HG02884 (cell line): ENCODE results near the gene CBLC.

Source experiments
- ATAC-seq: cut with Tn5 transposase; IDR thresholded peaks from one replicate; pipeline ENCODE4 v1.9.1; 2021; ENCODE audit warnings: mild to moderate bottlenecking, moderate library complexity; ENCODE audit not compliant: unreplicated experiment

Gene CBLC

GRCh38 chr19:44745887-44746600 lies 31.6 kb upstream of the CBLC start:
- ATAC-seq: no peak

DNA sequence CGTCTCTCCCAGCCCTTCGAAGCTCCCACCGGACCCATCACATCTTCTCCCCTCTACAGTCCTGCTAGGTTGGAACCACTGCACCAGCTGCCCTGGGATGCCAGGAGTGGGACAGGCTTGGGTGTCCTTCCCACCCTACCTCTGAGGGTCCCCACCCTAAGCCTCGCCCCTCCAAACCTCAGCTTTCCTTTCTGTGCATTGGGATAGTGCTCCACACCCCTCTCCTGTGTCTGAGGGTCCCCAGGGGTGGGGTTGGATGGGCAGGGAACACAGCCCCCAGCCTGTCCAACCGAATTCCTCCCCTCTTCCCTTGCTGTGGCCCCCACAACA lies 31.1 kb upstream of the CBLC start:
- ATAC-seq: no peak

- no peak for ATAC-seq
These were observed 30.5 kb upstream of the CBLC start for GRCh38 chr19:44746946-44747738.

- no peak for ATAC-seq
These were observed 29.8 kb upstream of the CBLC start for GRCh38 chr19:44747739-44748425.

GRCh38 chr19:44748426-44749254 lies 29.1 kb upstream of the CBLC start, which contains the start of gene BCL3:
BCL3 (plus strand) TSS chr19:44748708; CDS start chr19:44748791, 83 bp downstream.
- ATAC-seq: no peak

GRCh38 chr19:44749292-44749691 lies 28.4 kb upstream of the CBLC start:
- no peak for ATAC-seq

DNA sequence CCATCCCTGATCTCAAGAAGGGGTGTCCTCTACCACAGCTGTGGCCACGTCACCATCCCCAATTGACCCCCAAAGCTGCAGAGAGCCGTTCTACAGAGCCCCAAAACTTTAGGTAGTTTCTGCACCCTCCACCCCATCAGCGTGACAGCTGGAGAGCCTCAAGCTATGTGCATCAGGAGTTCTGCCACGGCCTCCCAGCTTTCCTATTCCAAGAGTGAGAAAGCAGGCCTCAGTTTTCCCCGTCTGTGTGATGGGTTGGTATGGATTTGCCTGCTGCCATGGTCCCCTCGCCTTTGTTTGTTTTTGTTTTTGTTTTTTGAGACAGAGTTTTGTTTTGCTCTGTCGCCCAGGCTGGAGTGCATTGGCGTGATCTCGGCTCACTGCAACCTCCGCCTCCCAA lies 27.7 kb upstream of the CBLC start:
- no peak for ATAC-seq

DNA sequence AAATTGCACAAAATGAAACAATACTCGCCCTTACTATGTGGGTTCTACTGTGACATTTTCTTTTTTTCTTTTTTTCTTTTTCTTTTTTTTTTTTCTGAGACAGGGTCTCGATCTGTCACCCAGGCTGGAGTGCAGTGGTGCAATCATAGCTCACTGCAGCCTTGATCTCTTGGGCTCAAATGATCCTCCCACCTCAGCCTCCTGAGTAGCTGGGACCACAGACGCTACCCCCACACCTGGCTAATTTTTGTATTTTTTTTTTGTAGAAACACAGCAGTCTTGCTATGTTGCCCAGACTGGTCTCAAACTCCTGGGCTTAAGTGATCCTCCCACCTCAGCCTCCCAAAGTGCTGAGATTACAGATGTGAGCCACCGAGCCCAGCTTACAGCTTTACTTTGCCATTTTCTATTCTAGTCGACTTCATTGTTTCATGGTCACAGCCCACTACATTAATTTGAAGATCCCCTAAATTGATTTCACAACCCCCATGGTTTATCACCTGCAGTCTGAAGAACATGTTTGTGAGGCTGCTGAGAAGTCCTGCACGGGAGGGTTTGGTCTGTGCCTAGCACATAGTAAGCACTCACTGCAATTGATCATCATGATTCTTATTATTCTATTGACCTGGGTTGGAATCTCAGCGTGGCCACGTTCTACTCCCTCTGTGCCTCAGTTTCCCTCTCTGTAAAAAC lies 25.4 kb upstream of the CBLC start:
- ATAC-seq: no peak

DNA sequence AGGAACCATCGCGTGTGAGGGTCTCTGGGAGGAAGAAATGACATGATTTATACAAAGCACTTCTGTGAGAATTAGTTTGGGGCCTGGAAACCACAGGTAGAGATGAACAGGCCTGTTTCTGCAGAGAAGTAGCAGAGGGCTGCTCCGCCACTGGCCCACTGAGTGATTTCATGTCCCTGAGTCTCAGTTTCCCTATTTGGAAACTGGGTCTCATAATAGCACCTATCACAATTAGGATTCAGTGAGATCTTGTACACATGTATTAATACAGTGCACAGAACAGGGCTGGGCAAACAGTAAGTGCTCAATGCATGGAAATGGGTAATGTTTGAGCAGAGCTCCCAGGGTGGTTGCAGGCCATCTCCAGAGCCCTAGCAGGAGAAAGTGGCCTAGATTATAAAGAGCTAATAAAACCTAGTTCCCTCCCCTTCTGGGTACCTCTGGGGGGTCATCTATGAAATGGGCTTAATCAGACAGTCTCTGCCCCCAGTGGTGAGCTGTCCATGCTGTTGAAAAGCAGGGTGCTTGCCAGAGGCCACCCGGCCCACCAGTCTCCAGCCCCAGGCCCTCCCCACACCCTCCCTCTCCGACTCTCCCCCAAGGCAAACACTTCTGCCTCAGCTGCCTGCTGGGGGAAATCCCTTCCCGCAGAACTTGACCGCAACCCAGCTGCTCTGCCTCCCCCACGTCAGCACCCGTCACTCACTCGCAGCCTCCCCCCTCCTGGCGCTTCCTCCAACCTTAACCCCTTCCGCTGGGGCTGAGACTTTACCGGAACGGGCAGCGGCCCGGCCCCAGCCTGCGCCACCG lies 24.7 kb upstream of the CBLC start:
- peak; percentile 71 for ATAC-seq

- no peak for ATAC-seq
These were observed 24.1 kb upstream of the CBLC start for GRCh38 chr19:44753626-44753931.

- no peak for ATAC-seq
These were observed 23.5 kb upstream of the CBLC start for GRCh38 chr19:44753932-44754749.

DNA sequence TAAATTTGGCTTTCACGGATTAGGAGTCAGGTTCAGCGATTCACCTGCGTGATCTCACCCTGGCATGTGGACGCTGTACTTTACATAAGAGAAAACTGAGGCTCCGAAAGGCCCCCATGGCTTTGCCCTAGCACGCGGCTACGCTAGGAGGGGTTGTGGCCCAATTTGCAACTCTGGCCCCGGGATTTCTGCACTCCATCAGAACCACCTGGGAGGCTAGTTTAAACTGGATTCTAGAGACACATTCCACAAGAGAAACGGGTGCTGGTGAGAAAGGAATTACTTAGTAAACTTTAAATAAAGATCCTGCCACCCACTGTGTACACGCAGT lies 23.0 kb upstream of the CBLC start:
- ATAC-seq: no peak

GRCh38 chr19:44755219-44755618 lies 22.5 kb upstream of the CBLC start:
- ATAC-seq: no peak

DNA sequence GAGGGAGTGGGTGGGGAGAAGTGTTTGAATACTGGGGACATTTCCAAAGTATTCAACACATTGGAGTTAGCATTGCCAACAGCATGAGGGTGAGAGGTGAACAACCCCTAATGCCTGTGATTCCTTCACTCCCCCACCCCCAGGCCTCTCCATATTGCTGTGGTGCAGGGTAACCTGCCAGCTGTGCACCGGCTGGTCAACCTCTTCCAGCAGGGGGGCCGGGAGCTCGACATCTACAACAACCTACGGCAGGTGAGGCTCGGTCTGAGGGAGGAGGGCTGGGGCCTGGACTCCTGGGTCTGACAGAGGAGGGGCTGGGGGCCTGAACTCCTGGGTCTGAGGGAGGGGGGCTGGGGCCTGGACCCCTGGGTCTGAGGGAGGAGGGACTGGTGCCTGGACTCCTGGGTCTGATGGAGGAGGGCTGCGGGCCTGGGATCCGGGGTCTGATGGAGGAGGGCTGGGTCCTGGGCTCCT lies 21.6 kb upstream of the CBLC start:
- ATAC-seq: no peak

- ATAC-seq: no peak
These were observed 20.5 kb upstream of the CBLC start for GRCh38 chr19:44757057-44757734.

GRCh38 chr19:44757735-44758505 lies 19.8 kb upstream of the CBLC start:
- ATAC-seq: no peak

GRCh38 chr19:44758596-44758995 lies 19.1 kb upstream of the CBLC start:
- ATAC-seq: no peak
